NCI-H146 treated with DMSO at 0.1 percent for 48 hours (cell line): ENCODE results near the gene GPR75.

Experiments
- DNase-seq: peaks from one replicate; lab custom pipeline; 2025; ENCODE audit not compliant: unreplicated experiment; lab: John Stamatoyannopoulos, UW

GPR75 gene

GRCh38 chr2:53811601-53812000 is 48.2 kb downstream of the GPR75 start:
- DNase-seq: no peak
